H9 (cell line): Measurements from ENCODE around the gene COL19A1. TPM values are rescaled to one million over a fixed set of nuclear protein-coding genes. Genes with fewer than 3 reads are reported as not detected.

Experiments
- DNase-seq: peaks from one replicate; pipeline ENCODE4 v3.0.0-alpha.2; 2017
- H2AFZ ChIP-seq: one replicate; pipeline ENCODE4 v1.6.1; 2013; ENCODE audit warnings: mild to moderate bottlenecking, low read length, control low read depth, moderate library complexity
- H2AK5ac ChIP-seq: 2 replicates; pipeline ENCODE4 v1.6.1; 2013; ENCODE audit warnings: low read length, control low read depth, mixed read lengths; ENCODE audit not compliant: insufficient read length
- H2BK120ac ChIP-seq: one replicate; pipeline ENCODE4 v1.6.1; 2013; ENCODE audit warnings: low read depth, mild to moderate bottlenecking, low read length, control low read depth, inconsistent platforms; ENCODE audit not compliant: poor library complexity, severe bottlenecking
- H2BK12ac ChIP-seq: 2 replicates; pipeline ENCODE4 v1.6.1; 2013; ENCODE audit warnings: low read length, control low read depth, mixed read lengths, low read depth; ENCODE audit not compliant: insufficient read length
- H2BK15ac ChIP-seq: 2 replicates; pipeline ENCODE4 v1.6.1; 2013; ENCODE audit warnings: low read depth, low read length, control low read depth
- H2BK20ac ChIP-seq: one replicate; pipeline ENCODE4 v1.6.1; 2013; ENCODE audit warnings: low read depth, mild to moderate bottlenecking, low read length, control low read depth, inconsistent platforms; ENCODE audit not compliant: poor library complexity, severe bottlenecking
- H2BK5ac ChIP-seq: 2 replicates; pipeline ENCODE4 v1.6.1; 2013; ENCODE audit warnings: low read length, control low read depth, mixed read lengths; ENCODE audit not compliant: insufficient read length
- H3K14ac ChIP-seq: 2 replicates; pipeline ENCODE4 v1.6.1; 2013; ENCODE audit warnings: low read length, control low read depth; ENCODE audit not compliant: insufficient read depth
- H3K18ac ChIP-seq: 2 replicates; pipeline ENCODE4 v1.6.1; 2013; ENCODE audit warnings: low read depth, mild to moderate bottlenecking, mixed read lengths, low read length, control low read depth; ENCODE audit not compliant: insufficient read length
- H3K23ac ChIP-seq: 2 replicates; pipeline ENCODE4 v1.6.1; 2013; ENCODE audit warnings: low read length, control low read depth, mixed read lengths, low read depth; ENCODE audit not compliant: insufficient read length
- H3K23me2 ChIP-seq: 2 replicates; pipeline ENCODE4 v1.6.1; 2013; ENCODE audit warnings: low read depth, mild to moderate bottlenecking, mixed read lengths, low read length, control low read depth; ENCODE audit not compliant: insufficient read length, poor library complexity, severe bottlenecking
- H3K27ac ChIP-seq: 2 replicates; pipeline ENCODE4 v1.5.1; 2013; ENCODE audit warnings: low read length, control low read depth, mixed read lengths, low read depth; ENCODE audit not compliant: insufficient read length
- H3K27me3 ChIP-seq: 2 replicates; pipeline ENCODE4 v1.6.1; 2013; ENCODE audit warnings: low read length, control low read depth, inconsistent platforms; ENCODE audit not compliant: insufficient read depth
- H3K4ac ChIP-seq: 2 replicates; pipeline ENCODE4 v1.6.1; 2013; ENCODE audit warnings: low read depth, mild to moderate bottlenecking, control low read depth, inconsistent platforms, low read length, moderate library complexity
- H3K4me1 ChIP-seq: 2 replicates; pipeline ENCODE4 v1.6.1; 2013; ENCODE audit warnings: low read length, control low read depth, inconsistent platforms; ENCODE audit not compliant: insufficient read depth
- H3K4me2 ChIP-seq: 2 replicates; pipeline ENCODE4 v1.6.1; 2013; ENCODE audit warnings: low read length, control low read depth, mixed read lengths; ENCODE audit not compliant: insufficient read length, insufficient read depth
- H3K56ac ChIP-seq: 2 replicates; pipeline ENCODE4 v1.6.1; 2013; ENCODE audit warnings: low read depth, mild to moderate bottlenecking, mixed read lengths, low read length, control low read depth; ENCODE audit not compliant: insufficient read length
- H3K79me1 ChIP-seq: 2 replicates; pipeline ENCODE4 v1.6.1; 2013; ENCODE audit warnings: low read depth, mild to moderate bottlenecking, moderate library complexity, low read length, control low read depth, inconsistent platforms; ENCODE audit not compliant: insufficient read depth, poor library complexity, severe bottlenecking
- H3K79me2 ChIP-seq: 2 replicates; pipeline ENCODE4 v1.6.1; 2013; ENCODE audit warnings: low read length, control low read depth, inconsistent platforms; ENCODE audit not compliant: insufficient read depth
- H3K9ac ChIP-seq: 2 replicates; pipeline ENCODE4 v1.6.1; 2013; ENCODE audit warnings: low read length, control low read depth, mixed read lengths; ENCODE audit not compliant: insufficient read length; ENCODE audit errors: extremely low read depth
- H3K9me3 ChIP-seq: one replicate; pipeline ENCODE4 v1.6.1; 2013; ENCODE audit warnings: low read depth, low read length, inconsistent platforms; ENCODE audit not compliant: control insufficient read depth
- H3T11ph ChIP-seq: one replicate; pipeline ENCODE4 v1.6.1; 2013; ENCODE audit warnings: mild to moderate bottlenecking, low read length, control low read depth, inconsistent platforms
- H4K20me1 ChIP-seq: one replicate; pipeline ENCODE4 v1.6.1; 2013; ENCODE audit not compliant: control insufficient read depth, insufficient read length, insufficient read depth
- H4K5ac ChIP-seq: 2 replicates; pipeline ENCODE4 v1.6.1; 2013; ENCODE audit warnings: low read depth, mild to moderate bottlenecking, mixed read lengths, low read length, control low read depth; ENCODE audit not compliant: insufficient read length
- H4K8ac ChIP-seq: replicated peaks from 2 replicates; pipeline ENCODE4 v1.6.1; 2013; ENCODE audit warnings: low read length, control low read depth, mixed read lengths, low read depth; ENCODE audit not compliant: insufficient read length
- H4K91ac ChIP-seq: 2 replicates; pipeline ENCODE4 v1.6.1; 2013; ENCODE audit warnings: low read depth, mild to moderate bottlenecking, moderate library complexity, mixed read lengths, low read length, control low read depth; ENCODE audit not compliant: insufficient read length
- H3K27ac Mint-ChIP-seq, 3 experiments: 2 replicates in 2 of 3; 3 replicates in 1 of 3; pipeline ENCODE4 v1.8.0; 2020 to 2021; ENCODE audit warnings: mixed read lengths in 3 of 3, mild to moderate bottlenecking in 1 of 3, moderate library complexity in 1 of 3
- H3K27me3 Mint-ChIP-seq: 2 replicates; pipeline ENCODE4 v1.8.0; 2021; ENCODE audit warnings: low read depth, mild to moderate bottlenecking, moderate library complexity, mixed read lengths
- H3K36me3 Mint-ChIP-seq, 3 experiments: 2 replicates in 2 of 3; 3 replicates in 1 of 3; pipeline ENCODE4 v1.8.0; 2020 to 2021; ENCODE audit warnings: low read depth in 3 of 3, mixed read lengths in 3 of 3; ENCODE audit not compliant: insufficient read depth in 1 of 3
- H3K4me1 Mint-ChIP-seq, 2 experiments: 2 replicates each; pipeline ENCODE4 v1.8.0; 2020; ENCODE audit warnings: mixed read lengths in 2 of 2
- H3K4me3 Mint-ChIP-seq, 2 experiments: 2 replicates in 1 of 2; 3 replicates in 1 of 2; pipeline ENCODE4 v1.8.0; 2020 to 2021; ENCODE audit warnings: mild to moderate bottlenecking in 2 of 2, mixed read lengths in 2 of 2, moderate library complexity in 1 of 2
- H3K9me3 Mint-ChIP-seq, 2 experiments: 2 replicates in 1 of 2; 3 replicates in 1 of 2; pipeline ENCODE4 v1.8.0; 2020; ENCODE audit warnings: mild to moderate bottlenecking in 2 of 2, mixed read lengths in 2 of 2, moderate library complexity in 1 of 2
- CTCF ChIP-seq: fragments of 200-600 bp; sonication (generic); conservative IDR thresholded peaks from 3 replicates; pipeline ENCODE4 v1.8.0; 2021; ENCODE audit warnings: antibody characterized with exemption, mild to moderate bottlenecking
- total RNA-seq: library from RNA; stranded (reverse); gene quantifications from 2 replicates; pipeline ENCODE4 v1.2.1, GENCODE V29; 2021

COL19A1 gene
- total RNA-seq, 1 experiment from 2014 or later, result not detected

GRCh38 chr6:69832558-69832957 is 33.8 kb upstream of the COL19A1 start:
- no peak overlapping the region for H4K91ac ChIP-seq
- H2BK12ac ChIP-seq, result no peak overlapping the region
- no peak overlapping the region for H3K9ac ChIP-seq
- H3K4ac ChIP-seq, result no peak overlapping the region
- H3K14ac ChIP-seq, result no peak overlapping the region
- H3K79me2 ChIP-seq, result no peaks in the 10 kb centered on the region
- H2BK120ac ChIP-seq, result no peak overlapping the region
- H3K27me3 Mint-ChIP-seq, result no peaks in the 10 kb centered on the region
- H3K36me3 Mint-ChIP-seq, result no peaks in the 10 kb centered on the region
- no peak for TF ChIP-seq CTCF
- H2BK20ac ChIP-seq, result no peak overlapping the region
- no peak overlapping the region for H2BK15ac ChIP-seq
- H3K4me3 Mint-ChIP-seq, result no peak overlapping the region
- H3K9me3 ChIP-seq, result no peaks in the 10 kb centered on the region
- no peak overlapping the region for H3K27ac ChIP-seq
- no peaks in the 10 kb centered on the region for H3K9me3 Mint-ChIP-seq
- H3K79me1 ChIP-seq, result no peaks in the 10 kb centered on the region
- no peaks in the 10 kb centered on the region; the same call in 1 of the 2 replicates for H3K4me1 ChIP-seq
- H3K23ac ChIP-seq, result no peak overlapping the region
- H3K56ac ChIP-seq, result no peak overlapping the region
- no peak overlapping the region for H3K27ac Mint-ChIP-seq
- H3K4me1 Mint-ChIP-seq, result peaks cover 4% of the 10 kb centered on the region in 2 experiments
- H4K20me1 ChIP-seq, result no peaks in the 10 kb centered on the region
- DNase-seq, result no peak
- no peaks in the 10 kb centered on the region for H3K23me2 ChIP-seq
- H4K8ac ChIP-seq, result no peak overlapping the region
- H3K18ac ChIP-seq, result no peak overlapping the region
- no peak overlapping the region for H2BK5ac ChIP-seq
- H2AK5ac ChIP-seq, result no peak overlapping the region
- no peak overlapping the region for H4K5ac ChIP-seq
- H3K4me2 ChIP-seq, result no peak overlapping the region
- H3K27me3 ChIP-seq, result no peaks in the 10 kb centered on the region
- no peak overlapping the region for H3T11ph ChIP-seq
- no peak overlapping the region for H2AFZ ChIP-seq
